ENCODE data around the gene SETD7.

DNA sequence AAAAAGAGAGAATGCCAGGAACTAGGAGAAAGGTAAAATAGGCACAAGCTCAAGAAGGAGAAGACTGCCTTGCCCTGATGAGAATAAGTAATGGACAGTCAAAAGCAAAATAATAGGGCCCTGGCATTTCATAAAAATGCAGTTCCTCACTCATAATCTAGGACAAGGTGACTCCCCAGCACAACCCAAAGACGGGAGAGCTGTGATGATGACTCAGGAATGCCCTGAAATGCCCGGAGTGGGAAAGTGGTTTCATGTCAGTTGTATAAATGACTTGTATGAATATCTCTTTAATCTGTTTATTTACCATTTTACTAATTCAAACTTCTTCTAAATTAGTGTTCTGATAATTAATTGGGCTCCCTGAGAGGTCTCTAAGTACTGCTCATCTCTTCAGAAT lies 28.8 kb upstream of the SETD7 start:
- TF ChIP-seq, protein P1, sequence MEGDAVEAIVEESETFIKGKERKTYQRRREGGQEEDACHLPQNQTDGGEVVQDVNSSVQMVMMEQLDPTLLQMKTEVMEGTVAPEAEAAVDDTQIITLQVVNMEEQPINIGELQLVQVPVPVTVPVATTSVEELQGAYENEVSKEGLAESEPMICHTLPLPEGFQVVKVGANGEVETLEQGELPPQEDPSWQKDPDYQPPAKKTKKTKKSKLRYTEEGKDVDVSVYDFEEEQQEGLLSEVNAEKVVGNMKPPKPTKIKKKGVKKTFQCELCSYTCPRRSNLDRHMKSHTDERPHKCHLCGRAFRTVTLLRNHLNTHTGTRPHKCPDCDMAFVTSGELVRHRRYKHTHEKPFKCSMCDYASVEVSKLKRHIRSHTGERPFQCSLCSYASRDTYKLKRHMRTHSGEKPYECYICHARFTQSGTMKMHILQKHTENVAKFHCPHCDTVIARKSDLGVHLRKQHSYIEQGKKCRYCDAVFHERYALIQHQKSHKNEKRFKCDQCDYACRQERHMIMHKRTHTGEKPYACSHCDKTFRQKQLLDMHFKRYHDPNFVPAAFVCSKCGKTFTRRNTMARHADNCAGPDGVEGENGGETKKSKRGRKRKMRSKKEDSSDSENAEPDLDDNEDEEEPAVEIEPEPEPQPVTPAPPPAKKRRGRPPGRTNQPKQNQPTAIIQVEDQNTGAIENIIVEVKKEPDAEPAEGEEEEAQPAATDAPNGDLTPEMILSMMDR (IDR thresholded peaks at IDR 0.05 in 4 of 5, conservative IDR thresholded peaks at IDR 0.05 in 1 of 5): no peak
- no peak for TF ChIP-seq POLR2A (IDR thresholded peaks at IDR 0.05)

All from gastrocnemius medialis (tissue), 4 donors.